Measurements from ENCODE around the gene APPBP2.
A peak's percentile ranks its signal among the peaks of the same experiment; 100 is the strongest.

Gene APPBP2

GRCh38 chr17:60534010-60534555 lies 8.0 kb upstream of the APPBP2 start:
- no peak for TF ChIP-seq SUZ12 (IDR thresholded peaks at IDR 0.05; ENCODE audit: extremely low read depth, insufficient read depth, insufficient read length)
- no peak for TF ChIP-seq YY1 (IDR thresholded peaks at IDR 0.05; ENCODE audit: insufficient read depth, insufficient read length)
- TF ChIP-seq ZNF274 (IDR thresholded peaks at IDR 0.05; ENCODE audit: low read depth, low read length): no peak
- no peaks in the 10 kb centered on the region for H3K27me3 ChIP-seq (ENCODE audit: insufficient read depth, insufficient read length)
- no peak overlapping the region for H3K9ac ChIP-seq (ENCODE audit: insufficient read length, low read depth)
- DNase-seq (ENCODE audit: low read depth, low spot score): no peak
- H3K36me3 ChIP-seq (ENCODE audit: insufficient read depth, insufficient read length, low read length): peaks cover 9% of the 10 kb centered on the region
- no peaks in the 10 kb centered on the region for H3K4me1 ChIP-seq (ENCODE audit: insufficient read depth, insufficient read length)
- no peak overlapping the region for H3K4me3 ChIP-seq (ENCODE audit: insufficient read length, low read depth)
- H3K9me3 ChIP-seq (ENCODE audit: insufficient read depth, low read length): no peaks in the 10 kb centered on the region; the same call in 1 of the 2 replicates

GRCh38 chr17:60529806-60530205 lies 3.8 kb upstream of the APPBP2 start:
- no peak overlapping the region for H3K4me3 ChIP-seq (ENCODE audit: insufficient read length, low read depth)
- TF ChIP-seq ZNF274 (IDR thresholded peaks at IDR 0.05; ENCODE audit: low read depth, low read length) (no peak), SUZ12 (IDR thresholded peaks at IDR 0.05; ENCODE audit: extremely low read depth, insufficient read depth, insufficient read length) (no peak), YY1 (IDR thresholded peaks at IDR 0.05; ENCODE audit: insufficient read depth, insufficient read length) (no peak)
- H3K4me1 ChIP-seq (ENCODE audit: insufficient read depth, insufficient read length): no peaks in the 10 kb centered on the region
- peaks cover 6% of the 10 kb centered on the region; the same call in 1 of the 2 replicates for H3K9me3 ChIP-seq (ENCODE audit: insufficient read depth, low read length)
- no peaks in the 10 kb centered on the region for H3K27me3 ChIP-seq (ENCODE audit: insufficient read depth, insufficient read length)
- DNase-seq (ENCODE audit: low read depth, low spot score): no peak
- peaks cover 24% of the 10 kb centered on the region for H3K36me3 ChIP-seq (ENCODE audit: insufficient read depth, insufficient read length, low read length)
- H3K9ac ChIP-seq (ENCODE audit: insufficient read length, low read depth): no peak overlapping the region

- H3K9me3 ChIP-seq (ENCODE audit: insufficient read depth, low read length): peaks cover 6% of the 10 kb centered on the region; the same call in 1 of the 2 replicates
- H3K36me3 ChIP-seq (ENCODE audit: insufficient read depth, insufficient read length, low read length): peaks cover 24% of the 10 kb centered on the region
- no peak for DNase-seq (ENCODE audit: low read depth, low spot score)
- TF ChIP-seq ZNF274 (IDR thresholded peaks at IDR 0.05; ENCODE audit: low read depth, low read length) (no peak), YY1 (IDR thresholded peaks at IDR 0.05; ENCODE audit: insufficient read depth, insufficient read length) (no peak), SUZ12 (IDR thresholded peaks at IDR 0.05; ENCODE audit: extremely low read depth, insufficient read depth, insufficient read length) (no peak)
- H3K4me3 ChIP-seq (ENCODE audit: insufficient read length, low read depth): no peak overlapping the region
- no peaks in the 10 kb centered on the region for H3K27me3 ChIP-seq (ENCODE audit: insufficient read depth, insufficient read length)
- H3K9ac ChIP-seq (ENCODE audit: insufficient read length, low read depth): no peak overlapping the region
- no peaks in the 10 kb centered on the region for H3K4me1 ChIP-seq (ENCODE audit: insufficient read depth, insufficient read length)
Observed at GRCh38 chr17:60528828-60529227, 2.8 kb upstream of the APPBP2 start.

GRCh38 chr17:60527701-60528100 lies 1.7 kb upstream of the APPBP2 start:
- Histone ChIP-seq H3K36me3 (ENCODE audit: insufficient read depth, insufficient read length, low read length) (peaks cover 24% of the 10 kb centered on the region), H3K9ac (ENCODE audit: insufficient read length, low read depth) (no peak overlapping the region), H3K27me3 (ENCODE audit: insufficient read depth, insufficient read length) (no peaks in the 10 kb centered on the region), H3K4me1 (ENCODE audit: insufficient read depth, insufficient read length) (no peaks in the 10 kb centered on the region), H3K9me3 (ENCODE audit: insufficient read depth, low read length) (peaks cover 6% of the 10 kb centered on the region; the same call in 1 of the 2 replicates), H3K4me3 (ENCODE audit: insufficient read length, low read depth) (no peak overlapping the region)
- DNase-seq (ENCODE audit: low read depth, low spot score): no peak
- TF ChIP-seq ZNF274 (IDR thresholded peaks at IDR 0.05; ENCODE audit: low read depth, low read length) (no peak), SUZ12 (IDR thresholded peaks at IDR 0.05; ENCODE audit: extremely low read depth, insufficient read depth, insufficient read length) (no peak), YY1 (IDR thresholded peaks at IDR 0.05; ENCODE audit: insufficient read depth, insufficient read length) (no peak)

GRCh38 chr17:60526726-60527125 lies 684 bp upstream of the APPBP2 start:
- Histone ChIP-seq H3K4me1 (ENCODE audit: insufficient read depth, insufficient read length) (no peaks in the 10 kb centered on the region), H3K4me3 (ENCODE audit: insufficient read length, low read depth) (peak overlapping the region; percentile 99), H3K9me3 (ENCODE audit: insufficient read depth, low read length) (peaks cover 6% of the 10 kb centered on the region; the same call in 1 of the 2 replicates), H3K36me3 (ENCODE audit: insufficient read depth, insufficient read length, low read length) (peaks cover 28% of the 10 kb centered on the region), H3K27me3 (ENCODE audit: insufficient read depth, insufficient read length) (no peaks in the 10 kb centered on the region), H3K9ac (ENCODE audit: insufficient read length, low read depth) (peak overlapping the region; percentile 94)
- TF ChIP-seq YY1 (IDR thresholded peaks at IDR 0.05; ENCODE audit: insufficient read depth, insufficient read length): no peak
- no peak for TF ChIP-seq ZNF274 (IDR thresholded peaks at IDR 0.05; ENCODE audit: low read depth, low read length)
- TF ChIP-seq SUZ12 (IDR thresholded peaks at IDR 0.05; ENCODE audit: extremely low read depth, insufficient read depth, insufficient read length): no peak
- DNase-seq (ENCODE audit: low read depth, low spot score): no peak

- Histone ChIP-seq H3K27me3 (ENCODE audit: insufficient read depth, insufficient read length) (no peaks in the 10 kb centered on the region), H3K4me1 (ENCODE audit: insufficient read depth, insufficient read length) (no peaks in the 10 kb centered on the region), H3K9me3 (ENCODE audit: insufficient read depth, low read length) (peaks cover 6% of the 10 kb centered on the region; the same call in 1 of the 2 replicates), H3K9ac (ENCODE audit: insufficient read length, low read depth) (peak overlapping the region; percentile 94), H3K4me3 (ENCODE audit: insufficient read length, low read depth) (peak overlapping the region; percentile 99), H3K36me3 (ENCODE audit: insufficient read depth, insufficient read length, low read length) (peaks cover 33% of the 10 kb centered on the region)
- no peak for TF ChIP-seq ZNF274 (IDR thresholded peaks at IDR 0.05; ENCODE audit: low read depth, low read length)
- TF ChIP-seq YY1 (IDR thresholded peaks at IDR 0.05; ENCODE audit: insufficient read depth, insufficient read length): no peak
- no peak for TF ChIP-seq SUZ12 (IDR thresholded peaks at IDR 0.05; ENCODE audit: extremely low read depth, insufficient read depth, insufficient read length)
- no peak for DNase-seq (ENCODE audit: low read depth, low spot score)
Observed at GRCh38 chr17:60525328-60525684, 736 bp downstream of the APPBP2 start.

GRCh38 chr17:60524463-60525327 lies 1.3 kb downstream of the APPBP2 start:
- peaks cover 6% of the 10 kb centered on the region; the same call in 1 of the 2 replicates for H3K9me3 ChIP-seq (ENCODE audit: insufficient read depth, low read length)
- no peaks in the 10 kb centered on the region for H3K4me1 ChIP-seq (ENCODE audit: insufficient read depth, insufficient read length)
- no peak for TF ChIP-seq YY1 (IDR thresholded peaks at IDR 0.05; ENCODE audit: insufficient read depth, insufficient read length)
- no peak for TF ChIP-seq ZNF274 (IDR thresholded peaks at IDR 0.05; ENCODE audit: low read depth, low read length)
- TF ChIP-seq SUZ12 (IDR thresholded peaks at IDR 0.05; ENCODE audit: extremely low read depth, insufficient read depth, insufficient read length): no peak
- no peak for DNase-seq (ENCODE audit: low read depth, low spot score)
- H3K36me3 ChIP-seq (ENCODE audit: insufficient read depth, insufficient read length, low read length): peaks cover 36% of the 10 kb centered on the region
- no peaks in the 10 kb centered on the region for H3K27me3 ChIP-seq (ENCODE audit: insufficient read depth, insufficient read length)
- peak overlapping the region; percentile 99 for H3K4me3 ChIP-seq (ENCODE audit: insufficient read length, low read depth)
- peak overlapping the region; percentile 94 for H3K9ac ChIP-seq (ENCODE audit: insufficient read length, low read depth)
